HEK293 (cell line): Measurements from ENCODE around the gene NEK11.

Experiments used
- REST ChIP-seq: fragments of 450-650 bp; formaldehyde crosslinking; IDR thresholded peaks from 2 replicates; pipeline ENCODE4 v1.5.1; 2016; ENCODE audit warnings: missing biosample characterization, missing genetic modification characterization
- SP2 ChIP-seq: fragments of 450-650 bp; formaldehyde crosslinking; IDR thresholded peaks from 2 replicates; pipeline ENCODE4 v1.5.1; 2016; ENCODE audit warnings: missing biosample characterization, missing genetic modification characterization
- TCF7L2 ChIP-seq: IDR thresholded peaks from 2 replicates; pipeline ENCODE4 v1.6.1; 2011; ENCODE audit warnings: low read depth, mild to moderate bottlenecking, inconsistent platforms, low read length, moderate library complexity, borderline replicate concordance
- ZEB2 ChIP-seq: fragments of 450-650 bp; formaldehyde crosslinking; IDR thresholded peaks from 2 replicates; pipeline ENCODE4 v1.5.1; 2016; ENCODE audit warnings: missing biosample characterization, missing genetic modification characterization
- ZFP69B ChIP-seq: fragments of 450-650 bp; formaldehyde crosslinking; IDR thresholded peaks from 2 replicates; pipeline ENCODE4 v1.5.1; 2016; ENCODE audit warnings: missing biosample characterization, missing genetic modification characterization
- ZNF549 ChIP-seq: fragments of 450-650 bp; IDR thresholded peaks from 2 replicates; pipeline ENCODE4 v1.5.1; 2018; ENCODE audit warnings: missing biosample characterization, missing genetic modification characterization, mild to moderate bottlenecking, inconsistent platforms, moderate library complexity
- ZNF621 ChIP-seq: fragments of 450-650 bp; formaldehyde crosslinking; IDR thresholded peaks from 2 replicates; pipeline ENCODE4 v1.5.1; 2017; ENCODE audit warnings: missing biosample characterization, missing genetic modification characterization
- ZNF701 ChIP-seq: fragments of 450-650 bp; formaldehyde crosslinking; IDR thresholded peaks from 2 replicates; pipeline ENCODE4 v1.5.1; 2016; ENCODE audit warnings: missing biosample characterization, missing genetic modification characterization
- TF ChIP-seq, protein P1 (sequence below): fragments of 450-650 bp; formaldehyde crosslinking; IDR thresholded peaks from 2 replicates; pipeline ENCODE4 v1.5.1; 2016; ENCODE audit warnings: missing biosample characterization, missing genetic modification characterization
- TF ChIP-seq, protein P2 (sequence below): fragments of 450-650 bp; IDR thresholded peaks from 2 replicates; pipeline ENCODE4 v1.5.1; 2018; ENCODE audit warnings: missing biosample characterization, missing genetic modification characterization

- no peak for TF ChIP-seq ZEB2
- TF ChIP-seq TCF7L2, result no peak
- TF ChIP-seq ZNF549, result no peak
- TF ChIP-seq, protein P1, sequence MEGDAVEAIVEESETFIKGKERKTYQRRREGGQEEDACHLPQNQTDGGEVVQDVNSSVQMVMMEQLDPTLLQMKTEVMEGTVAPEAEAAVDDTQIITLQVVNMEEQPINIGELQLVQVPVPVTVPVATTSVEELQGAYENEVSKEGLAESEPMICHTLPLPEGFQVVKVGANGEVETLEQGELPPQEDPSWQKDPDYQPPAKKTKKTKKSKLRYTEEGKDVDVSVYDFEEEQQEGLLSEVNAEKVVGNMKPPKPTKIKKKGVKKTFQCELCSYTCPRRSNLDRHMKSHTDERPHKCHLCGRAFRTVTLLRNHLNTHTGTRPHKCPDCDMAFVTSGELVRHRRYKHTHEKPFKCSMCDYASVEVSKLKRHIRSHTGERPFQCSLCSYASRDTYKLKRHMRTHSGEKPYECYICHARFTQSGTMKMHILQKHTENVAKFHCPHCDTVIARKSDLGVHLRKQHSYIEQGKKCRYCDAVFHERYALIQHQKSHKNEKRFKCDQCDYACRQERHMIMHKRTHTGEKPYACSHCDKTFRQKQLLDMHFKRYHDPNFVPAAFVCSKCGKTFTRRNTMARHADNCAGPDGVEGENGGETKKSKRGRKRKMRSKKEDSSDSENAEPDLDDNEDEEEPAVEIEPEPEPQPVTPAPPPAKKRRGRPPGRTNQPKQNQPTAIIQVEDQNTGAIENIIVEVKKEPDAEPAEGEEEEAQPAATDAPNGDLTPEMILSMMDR (tag by site-specific recombination), result no peak
- TF ChIP-seq ZNF701 (tag by site-specific recombination), result no peak
- TF ChIP-seq, protein P2, sequence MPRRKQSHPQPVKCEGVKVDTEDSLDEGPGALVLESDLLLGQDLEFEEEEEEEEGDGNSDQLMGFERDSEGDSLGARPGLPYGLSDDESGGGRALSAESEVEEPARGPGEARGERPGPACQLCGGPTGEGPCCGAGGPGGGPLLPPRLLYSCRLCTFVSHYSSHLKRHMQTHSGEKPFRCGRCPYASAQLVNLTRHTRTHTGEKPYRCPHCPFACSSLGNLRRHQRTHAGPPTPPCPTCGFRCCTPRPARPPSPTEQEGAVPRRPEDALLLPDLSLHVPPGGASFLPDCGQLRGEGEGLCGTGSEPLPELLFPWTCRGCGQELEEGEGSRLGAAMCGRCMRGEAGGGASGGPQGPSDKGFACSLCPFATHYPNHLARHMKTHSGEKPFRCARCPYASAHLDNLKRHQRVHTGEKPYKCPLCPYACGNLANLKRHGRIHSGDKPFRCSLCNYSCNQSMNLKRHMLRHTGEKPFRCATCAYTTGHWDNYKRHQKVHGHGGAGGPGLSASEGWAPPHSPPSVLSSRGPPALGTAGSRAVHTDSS (tag by site-specific recombination), result no peak
- TF ChIP-seq ZFP69B (tag by site-specific recombination), result no peak
- no peak for TF ChIP-seq REST
- no peak for TF ChIP-seq SP2 (tag by site-specific recombination)
- TF ChIP-seq ZNF621, result no peak
Observed at GRCh38 chr3:131047582-131047981, 20.9 kb downstream of the NEK11 start.
